MM.1S (cell line): ENCODE data around the gene CBFA2T2.
"Not testable (repeated sequence)": the region's sequence is repeated elsewhere in the genome, so short reads cannot be mapped to it uniquely, and the experiment has no call there.

ENCODE experiments used
- DNase-seq: peaks from one replicate; pipeline ENCODE4 v3.0.0-alpha.2; 2015
- H2AFZ ChIP-seq: fragments of 300-600 bp; sonication (generic); 2 replicates; pipeline ENCODE4 v1.6.0; 2016; ENCODE audit warnings: antibody characterized with exemption, low read length
- H3F3A ChIP-seq: fragments of 300-600 bp; sonication (generic); 2 replicates; pipeline ENCODE4 v1.6.1; 2016; ENCODE audit warnings: mild to moderate bottlenecking, antibody characterized with exemption, low read length, moderate library complexity, mixed read lengths; ENCODE audit not compliant: insufficient read depth
- H3K27ac ChIP-seq: fragments of 300-600 bp; sonication (generic); 2 replicates; pipeline ENCODE4 v1.5.1; 2016; ENCODE audit warnings: mild to moderate bottlenecking, low read length
- H3K27me3 ChIP-seq: fragments of 300-600 bp; sonication (generic); replicated peaks from 2 replicates; pipeline ENCODE4 v1.6.0; 2016; ENCODE audit warnings: low read length; ENCODE audit not compliant: insufficient read depth
- H3K36me3 ChIP-seq: fragments of 300-600 bp; sonication (generic); replicated peaks from 2 replicates; pipeline ENCODE4 v1.6.1; 2016; ENCODE audit warnings: mild to moderate bottlenecking, low read length, mixed read lengths; ENCODE audit not compliant: insufficient read depth
- H3K4me1 ChIP-seq: fragments of 300-600 bp; sonication (generic); 2 replicates; pipeline ENCODE4 v1.6.1; 2016; ENCODE audit warnings: low read length, mixed read lengths
- H3K4me2 ChIP-seq: fragments of 300-600 bp; sonication (generic); 2 replicates; pipeline ENCODE4 v1.6.0; 2016; ENCODE audit warnings: low read depth, low read length
- H3K4me3 ChIP-seq: fragments of 300-600 bp; sonication (generic); 2 replicates; pipeline ENCODE4 v1.5.1; 2016; ENCODE audit warnings: low read length, mixed read lengths
- H3K79me2 ChIP-seq: fragments of 300-600 bp; sonication (generic); 2 replicates; pipeline ENCODE4 v1.6.1; 2016; ENCODE audit warnings: mixed run types, low read length, mixed read lengths
- H3K9ac ChIP-seq: fragments of 300-600 bp; sonication (generic); 2 replicates; pipeline ENCODE4 v1.6.1; 2016; ENCODE audit warnings: low read length, mixed read lengths
- H3K9me2 ChIP-seq: fragments of 300-600 bp; sonication (generic); replicated peaks from 2 replicates; pipeline ENCODE4 v1.6.1; 2016; ENCODE audit warnings: mild to moderate bottlenecking, low read length, mixed read lengths; ENCODE audit not compliant: insufficient read depth
- H3K9me3 ChIP-seq: fragments of 300-600 bp; sonication (generic); replicated peaks from 2 replicates; pipeline ENCODE4 v1.6.1; 2016; ENCODE audit warnings: mild to moderate bottlenecking, low read length, mixed read lengths; ENCODE audit not compliant: insufficient read depth
- H4K20me1 ChIP-seq: fragments of 300-600 bp; sonication (generic); 2 replicates; pipeline ENCODE4 v1.6.1; 2016; ENCODE audit warnings: mild to moderate bottlenecking, low read length, moderate library complexity, mixed read lengths; ENCODE audit not compliant: insufficient read depth
- EZH2 ChIP-seq: fragments of 300-600 bp; sonication (generic); optimal IDR thresholded peaks from 2 replicates; pipeline ENCODE3; 2017; ENCODE audit warnings: low read depth, mild to moderate bottlenecking, antibody characterized with exemption, low read length, mixed read lengths
- EZH2phosphoT487 ChIP-seq: fragments of 300-600 bp; sonication (generic); IDR thresholded peaks from 2 replicates; pipeline ENCODE4 v1.6.1; 2018; ENCODE audit warnings: antibody characterized with exemption, low read length
- TF ChIP-seq, protein P1 (sequence below): fragments of 300-600 bp; sonication (generic); IDR thresholded peaks from 2 replicates; pipeline ENCODE4 v1.5.1; 2016; ENCODE audit warnings: antibody characterized with exemption, low read length, mixed read lengths

Gene CBFA2T2

DNA sequence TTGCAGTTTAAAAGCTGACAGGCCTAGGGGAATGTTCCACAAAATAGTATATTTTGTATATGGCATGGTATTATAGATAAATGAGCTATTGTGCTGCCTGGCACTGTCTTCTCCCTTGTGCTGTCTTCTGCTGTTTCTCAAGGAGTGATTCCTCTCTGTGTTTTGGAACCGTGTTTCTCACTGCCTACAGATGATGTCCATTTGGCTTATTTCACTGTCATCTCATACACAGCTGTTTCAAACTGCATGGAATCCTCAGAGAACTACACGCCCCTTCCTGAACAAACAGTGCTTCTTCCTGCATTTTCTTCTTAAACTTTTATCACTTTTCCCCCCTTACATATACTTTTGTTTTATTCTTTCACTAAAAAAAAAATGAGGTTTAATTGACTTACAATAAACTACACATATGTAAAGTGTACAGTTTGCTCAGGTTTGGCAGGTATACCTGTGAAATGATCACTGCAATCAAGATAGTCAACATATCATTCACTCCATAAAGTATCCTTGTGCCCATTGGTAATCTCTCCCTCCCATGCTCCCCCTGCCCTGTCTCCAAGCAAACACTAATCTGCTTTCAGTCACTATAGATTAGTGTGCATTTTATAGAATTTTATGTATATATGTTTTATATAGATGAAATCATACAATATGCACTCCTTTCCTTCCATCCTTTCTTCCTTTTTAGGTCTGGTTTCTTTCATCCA, 43.0 kb downstream of the CBFA2T2 start:
- H3K9me2 ChIP-seq: no peaks in the 10 kb centered on the region
- H3K27me3 ChIP-seq: no peaks in the 10 kb centered on the region
- no peak overlapping the region for H3K9ac ChIP-seq
- H3K36me3 ChIP-seq: no peaks in the 10 kb centered on the region
- H3K4me1 ChIP-seq: peaks cover 13% of the 10 kb centered on the region
- no peaks in the 10 kb centered on the region for H3K9me3 ChIP-seq
- H3F3A ChIP-seq: no peaks in the 10 kb centered on the region
- DNase-seq: no peak
- H3K4me3 ChIP-seq: no peak overlapping the region
- no peaks in the 10 kb centered on the region for H4K20me1 ChIP-seq
- H3K79me2 ChIP-seq: no peaks in the 10 kb centered on the region; the same call in 1 of the 2 replicates
- no peak overlapping the region for H3K27ac ChIP-seq
- H2AFZ ChIP-seq: no peak overlapping the region
- no peak overlapping the region for H3K4me2 ChIP-seq
- no peak for TF ChIP-seq EZH2
- TF ChIP-seq, protein P1, sequence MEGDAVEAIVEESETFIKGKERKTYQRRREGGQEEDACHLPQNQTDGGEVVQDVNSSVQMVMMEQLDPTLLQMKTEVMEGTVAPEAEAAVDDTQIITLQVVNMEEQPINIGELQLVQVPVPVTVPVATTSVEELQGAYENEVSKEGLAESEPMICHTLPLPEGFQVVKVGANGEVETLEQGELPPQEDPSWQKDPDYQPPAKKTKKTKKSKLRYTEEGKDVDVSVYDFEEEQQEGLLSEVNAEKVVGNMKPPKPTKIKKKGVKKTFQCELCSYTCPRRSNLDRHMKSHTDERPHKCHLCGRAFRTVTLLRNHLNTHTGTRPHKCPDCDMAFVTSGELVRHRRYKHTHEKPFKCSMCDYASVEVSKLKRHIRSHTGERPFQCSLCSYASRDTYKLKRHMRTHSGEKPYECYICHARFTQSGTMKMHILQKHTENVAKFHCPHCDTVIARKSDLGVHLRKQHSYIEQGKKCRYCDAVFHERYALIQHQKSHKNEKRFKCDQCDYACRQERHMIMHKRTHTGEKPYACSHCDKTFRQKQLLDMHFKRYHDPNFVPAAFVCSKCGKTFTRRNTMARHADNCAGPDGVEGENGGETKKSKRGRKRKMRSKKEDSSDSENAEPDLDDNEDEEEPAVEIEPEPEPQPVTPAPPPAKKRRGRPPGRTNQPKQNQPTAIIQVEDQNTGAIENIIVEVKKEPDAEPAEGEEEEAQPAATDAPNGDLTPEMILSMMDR: no peak
- no peak for TF ChIP-seq EZH2phosphoT487

DNA sequence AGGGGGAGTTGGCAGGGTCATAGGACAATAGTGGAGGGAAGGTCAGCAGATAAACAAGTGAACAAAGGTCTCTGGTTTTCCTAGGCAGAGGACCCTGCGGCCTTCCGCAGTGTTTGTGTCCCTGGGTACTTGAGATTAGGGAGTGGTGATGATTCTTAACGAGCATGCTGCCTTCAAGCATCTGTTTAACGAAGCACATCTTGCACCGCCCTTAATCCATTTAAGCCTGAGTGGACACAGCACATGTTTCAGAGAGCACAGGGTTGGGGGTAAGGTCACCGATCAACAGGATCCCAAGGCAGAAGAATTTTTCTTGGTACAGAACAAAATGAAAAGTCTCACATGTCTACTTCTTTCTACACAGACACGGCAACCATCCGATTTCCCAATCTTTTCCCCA, 45.8 kb downstream of the CBFA2T2 start:
- not testable (repeated sequence) for H3K79me2 ChIP-seq, H3K9me3 ChIP-seq, H2AFZ ChIP-seq, H3K4me3 ChIP-seq, H3K9me2 ChIP-seq, H3K27me3 ChIP-seq, H4K20me1 ChIP-seq, H3K27ac ChIP-seq, H3F3A ChIP-seq, H3K36me3 ChIP-seq, H3K9ac ChIP-seq, H3K4me2 ChIP-seq, DNase-seq
- H3K4me1 ChIP-seq: peaks cover 13% of the 10 kb centered on the region

DNA sequence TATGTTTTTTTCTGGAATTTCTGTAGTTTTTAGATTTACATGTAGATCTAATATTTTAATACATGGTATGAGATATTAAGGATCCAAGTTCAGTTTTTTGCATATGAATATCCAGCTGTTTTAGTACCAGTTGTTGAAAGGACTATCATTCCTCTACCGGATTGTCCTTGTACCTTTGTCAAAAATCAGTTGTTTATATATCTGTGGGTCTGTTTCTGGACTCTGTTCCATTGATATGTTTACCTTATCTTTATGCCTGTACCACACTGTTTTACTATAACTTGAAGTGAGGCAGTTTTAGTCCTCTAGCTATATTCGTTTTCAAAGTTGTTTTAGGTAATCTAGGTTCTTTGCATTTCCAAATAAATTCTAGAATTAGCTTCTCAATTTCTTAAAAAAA, 47.7 kb downstream of the CBFA2T2 start:
- Histone ChIP-seq H3K36me3 (no peaks in the 10 kb centered on the region), H3K27me3 (no peaks in the 10 kb centered on the region), H3K9me3 (no peaks in the 10 kb centered on the region), H3K4me3 (no peak overlapping the region), H3K4me1 (no peaks in the 10 kb centered on the region), H3K27ac (no peak overlapping the region), H3K9ac (no peak overlapping the region), H3F3A (no peaks in the 10 kb centered on the region), H3K4me2 (no peak overlapping the region), H3K9me2 (no peaks in the 10 kb centered on the region), H2AFZ (no peak overlapping the region), H3K79me2 (peaks cover 7% of the 10 kb centered on the region; the same call in 1 of the 2 replicates), H4K20me1 (no peaks in the 10 kb centered on the region)
- TF ChIP-seq EZH2 (no peak), EZH2phosphoT487 (no peak)
- TF ChIP-seq, protein P1: no peak
- DNase-seq: no peak

DNA sequence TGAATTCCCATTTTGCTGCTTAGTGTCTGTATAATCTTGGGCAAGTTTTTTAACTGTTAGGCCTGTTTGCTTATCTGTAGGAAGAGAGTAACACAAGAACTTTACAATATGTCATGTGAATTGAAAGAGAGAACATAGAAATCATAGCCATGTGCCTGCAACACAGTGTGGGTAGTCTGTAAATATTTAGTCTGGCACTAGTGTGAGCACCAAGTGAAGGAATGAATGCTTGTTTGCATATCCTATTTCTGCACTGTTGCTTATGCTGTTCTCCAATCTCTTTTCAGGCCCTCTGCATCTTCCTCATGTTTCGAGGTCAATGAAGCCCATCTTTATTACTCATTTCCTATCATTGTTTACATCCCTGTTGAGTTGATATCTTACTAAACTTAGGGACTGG, 49.2 kb downstream of the CBFA2T2 start:
- no peak for DNase-seq
- Histone ChIP-seq H2AFZ (no peak overlapping the region), H3K27ac (no peak overlapping the region), H3K9ac (no peak overlapping the region), H4K20me1 (no peaks in the 10 kb centered on the region), H3K4me2 (no peak overlapping the region), H3K9me2 (no peaks in the 10 kb centered on the region), H3K79me2 (peaks cover 7% of the 10 kb centered on the region; the same call in 1 of the 2 replicates), H3F3A (no peaks in the 10 kb centered on the region), H3K4me1 (no peaks in the 10 kb centered on the region), H3K36me3 (no peaks in the 10 kb centered on the region), H3K9me3 (no peaks in the 10 kb centered on the region), H3K4me3 (no peak overlapping the region), H3K27me3 (no peaks in the 10 kb centered on the region)
- no peak for TF ChIP-seq EZH2phosphoT487
- no peak for TF ChIP-seq EZH2
- TF ChIP-seq, protein P1: no peak
